Measurements from ENCODE around the gene PITPNB.

PITPNB gene

GRCh38 chr22:27930331-27931060, 11.4 kb upstream of the PITPNB start:
- H3K4me2 ChIP-seq (ENCODE audit: low read depth, low read length) = no peak overlapping the region
- no peak for DNase-seq

GRCh38 chr22:27927608-27928007, 8.6 kb upstream of the PITPNB start:
- no peaks in the 10 kb centered on the region for H3K36me3 ChIP-seq (replicated peaks; ENCODE audit: insufficient read depth, low read length)
- TF ChIP-seq EZH2 (optimal IDR thresholded peaks at IDR 0.05; ENCODE audit: low read depth, low read length) = no peak
- no peak for TF ChIP-seq CTCF (IDR thresholded peaks at IDR 0.05; ENCODE audit: low read length)
- TF ChIP-seq EZH2phosphoT487 (IDR thresholded peaks at IDR 0.05; ENCODE audit: low read length) = no peak
- H3K9ac ChIP-seq (ENCODE audit: low read length) = no peak overlapping the region
- H3K27ac ChIP-seq (ENCODE audit: low read length) = no peak overlapping the region
- no peak overlapping the region for H2AFZ ChIP-seq (ENCODE audit: low read length)
- no peak overlapping the region for H3K4me3 ChIP-seq (ENCODE audit: low read length)
- no peaks in the 10 kb centered on the region for H3K9me2 ChIP-seq (replicated peaks; ENCODE audit: insufficient read depth, low read length)
- no peaks in the 10 kb centered on the region for H3K9me3 ChIP-seq (replicated peaks; ENCODE audit: insufficient read depth, low read length)
- H3K4me1 ChIP-seq (ENCODE audit: low read length) = no peaks in the 10 kb centered on the region
- DNase-seq = no peak
- H3K27me3 ChIP-seq (replicated peaks; ENCODE audit: insufficient read depth, low read length) = no peaks in the 10 kb centered on the region
- H3F3A ChIP-seq (ENCODE audit: insufficient read depth, low read length) = no peaks in the 10 kb centered on the region; the same call in 1 of the 2 replicates
- no peak overlapping the region for H3K4me2 ChIP-seq (ENCODE audit: low read depth, low read length)
- no peaks in the 10 kb centered on the region for H4K20me1 ChIP-seq (ENCODE audit: insufficient read depth, low read length)
- peaks cover 16% of the 10 kb centered on the region for H3K79me2 ChIP-seq (ENCODE audit: low read length)

More at GRCh38 chr22:27930331-27931060, 11.4 kb upstream of the PITPNB start:
- Histone ChIP-seq H3K9me2 (replicated peaks; ENCODE audit: insufficient read depth, low read length) (no peaks in the 10 kb centered on the region), H3K36me3 (replicated peaks; ENCODE audit: insufficient read depth, low read length) (no peaks in the 10 kb centered on the region), H3K4me3 (ENCODE audit: low read length) (no peak overlapping the region), H3K4me1 (ENCODE audit: low read length) (no peaks in the 10 kb centered on the region), H4K20me1 (ENCODE audit: insufficient read depth, low read length) (no peaks in the 10 kb centered on the region), H3F3A (ENCODE audit: insufficient read depth, low read length) (no peaks in the 10 kb centered on the region; the same call in 1 of the 2 replicates), H3K9ac (ENCODE audit: low read length) (no peak overlapping the region), H3K9me3 (replicated peaks; ENCODE audit: insufficient read depth, low read length) (no peaks in the 10 kb centered on the region), H3K27ac (ENCODE audit: low read length) (no peak overlapping the region), H3K79me2 (ENCODE audit: low read length) (no peaks in the 10 kb centered on the region), H3K27me3 (replicated peaks; ENCODE audit: insufficient read depth, low read length) (no peaks in the 10 kb centered on the region), H2AFZ (ENCODE audit: low read length) (no peak overlapping the region)
- no peak for TF ChIP-seq CTCF (IDR thresholded peaks at IDR 0.05; ENCODE audit: low read length)
- TF ChIP-seq EZH2 (optimal IDR thresholded peaks at IDR 0.05; ENCODE audit: low read depth, low read length) = no peak
- TF ChIP-seq EZH2phosphoT487 (IDR thresholded peaks at IDR 0.05; ENCODE audit: low read length) = no peak

- Histone ChIP-seq H3K79me2 (ENCODE audit: low read length) (peaks cover 39% of the 10 kb centered on the region), H3K4me2 (ENCODE audit: low read depth, low read length) (no peak overlapping the region), H3K4me1 (ENCODE audit: low read length) (peaks cover 7% of the 10 kb centered on the region; the same call in 1 of the 2 replicates), H3K9me2 (replicated peaks; ENCODE audit: insufficient read depth, low read length) (no peaks in the 10 kb centered on the region), H3K4me3 (ENCODE audit: low read length) (no peak overlapping the region), H2AFZ (ENCODE audit: low read length) (no peak overlapping the region), H4K20me1 (ENCODE audit: insufficient read depth, low read length) (no peaks in the 10 kb centered on the region), H3K36me3 (replicated peaks; ENCODE audit: insufficient read depth, low read length) (no peaks in the 10 kb centered on the region), H3K9ac (ENCODE audit: low read length) (no peak overlapping the region), H3F3A (ENCODE audit: insufficient read depth, low read length) (no peaks in the 10 kb centered on the region; the same call in 1 of the 2 replicates), H3K27ac (ENCODE audit: low read length) (no peak overlapping the region), H3K9me3 (replicated peaks; ENCODE audit: insufficient read depth, low read length) (no peaks in the 10 kb centered on the region), H3K27me3 (replicated peaks; ENCODE audit: insufficient read depth, low read length) (no peaks in the 10 kb centered on the region)
- no peak for DNase-seq
- TF ChIP-seq CTCF (IDR thresholded peaks at IDR 0.05; ENCODE audit: low read length) (no peak), EZH2phosphoT487 (IDR thresholded peaks at IDR 0.05; ENCODE audit: low read length) (no peak), EZH2 (optimal IDR thresholded peaks at IDR 0.05; ENCODE audit: low read depth, low read length) (no peak)
These were observed 6.3 kb upstream of the PITPNB start for GRCh38 chr22:27925331-27925730.

All from MM.1S (cell line).